Measurements from ENCODE around the gene COL4A4.

COL4A4 gene

GRCh38 chr2:227124811-227125210, 39.2 kb downstream of the COL4A4 start:
- Histone ChIP-seq H3K36me3 (ENCODE audit: control insufficient read depth, insufficient read depth, low read length) (no peaks in the 10 kb centered on the region), H3K9ac (no peak overlapping the region), H2AFZ (no peak overlapping the region), H3K27me3 (ENCODE audit: control insufficient read depth, insufficient read depth, low read length) (no peaks in the 10 kb centered on the region), H3K4me3 (ENCODE audit: low read depth, low read length) (no peak overlapping the region), H3K9me3 (ENCODE audit: control insufficient read depth, low read length) (no peaks in the 10 kb centered on the region), H3K27ac (no peak overlapping the region), H3K4me2 (ENCODE audit: low read length) (no peak overlapping the region), H3K4me1 (no peaks in the 10 kb centered on the region), H3K79me2 (no peaks in the 10 kb centered on the region)
- TF ChIP-seq CTCF (IDR thresholded peaks at IDR 0.05), result no peak

GRCh38 chr2:227123697-227124096, 40.3 kb downstream of the COL4A4 start:
- Histone ChIP-seq H3K4me3 (ENCODE audit: low read depth, low read length) (no peak overlapping the region), H3K4me2 (ENCODE audit: low read length) (no peak overlapping the region), H3K27ac (no peak overlapping the region), H2AFZ (no peak overlapping the region), H3K27me3 (ENCODE audit: control insufficient read depth, insufficient read depth, low read length) (no peaks in the 10 kb centered on the region), H3K4me1 (no peaks in the 10 kb centered on the region), H3K36me3 (ENCODE audit: control insufficient read depth, insufficient read depth, low read length) (no peaks in the 10 kb centered on the region), H3K9ac (no peak overlapping the region), H3K79me2 (no peaks in the 10 kb centered on the region), H3K9me3 (ENCODE audit: control insufficient read depth, low read length) (no peaks in the 10 kb centered on the region)
- TF ChIP-seq CTCF (IDR thresholded peaks at IDR 0.05), result no peak

GRCh38 chr2:227118353-227118752, 45.7 kb downstream of the COL4A4 start:
- no peak overlapping the region for H3K27ac ChIP-seq
- no peaks in the 10 kb centered on the region for H3K9me3 ChIP-seq (ENCODE audit: control insufficient read depth, low read length)
- no peaks in the 10 kb centered on the region for H3K27me3 ChIP-seq (ENCODE audit: control insufficient read depth, insufficient read depth, low read length)
- H3K9ac ChIP-seq, result no peak overlapping the region
- TF ChIP-seq CTCF (IDR thresholded peaks at IDR 0.05), result no peak
- H3K4me3 ChIP-seq (ENCODE audit: low read depth, low read length), result no peak overlapping the region
- no peaks in the 10 kb centered on the region for H3K4me1 ChIP-seq
- no peak overlapping the region for H3K4me2 ChIP-seq (ENCODE audit: low read length)
- no peaks in the 10 kb centered on the region for H3K79me2 ChIP-seq
- no peak overlapping the region for H2AFZ ChIP-seq
- no peaks in the 10 kb centered on the region for H3K36me3 ChIP-seq (ENCODE audit: control insufficient read depth, insufficient read depth, low read length)

- H3K4me3 ChIP-seq (ENCODE audit: low read depth, low read length), result no peak overlapping the region
- no peak overlapping the region for H2AFZ ChIP-seq
- H3K27me3 ChIP-seq (ENCODE audit: control insufficient read depth, insufficient read depth, low read length), result no peaks in the 10 kb centered on the region
- no peak overlapping the region for H3K9ac ChIP-seq
- no peaks in the 10 kb centered on the region for H3K36me3 ChIP-seq (ENCODE audit: control insufficient read depth, insufficient read depth, low read length)
- no peaks in the 10 kb centered on the region for H3K4me1 ChIP-seq
- no peak for TF ChIP-seq CTCF (IDR thresholded peaks at IDR 0.05)
- no peaks in the 10 kb centered on the region for H3K79me2 ChIP-seq
- H3K4me2 ChIP-seq (ENCODE audit: low read length), result no peak overlapping the region
- H3K27ac ChIP-seq, result no peak overlapping the region
- H3K9me3 ChIP-seq (ENCODE audit: control insufficient read depth, low read length), result no peaks in the 10 kb centered on the region
These were observed 46.2 kb downstream of the COL4A4 start for GRCh38 chr2:227117852-227118251.

- H2AFZ ChIP-seq, result no peak overlapping the region
- H3K79me2 ChIP-seq, result no peaks in the 10 kb centered on the region
- H3K27ac ChIP-seq, result no peak overlapping the region
- no peaks in the 10 kb centered on the region for H3K36me3 ChIP-seq (ENCODE audit: control insufficient read depth, insufficient read depth, low read length)
- no peaks in the 10 kb centered on the region for H3K27me3 ChIP-seq (ENCODE audit: control insufficient read depth, insufficient read depth, low read length)
- TF ChIP-seq CTCF (IDR thresholded peaks at IDR 0.05), result no peak
- no peaks in the 10 kb centered on the region for H3K4me1 ChIP-seq
- H3K9ac ChIP-seq, result no peak overlapping the region
- no peak overlapping the region for H3K4me2 ChIP-seq (ENCODE audit: low read length)
- H3K9me3 ChIP-seq (ENCODE audit: control insufficient read depth, low read length), result no peaks in the 10 kb centered on the region
- no peak overlapping the region for H3K4me3 ChIP-seq (ENCODE audit: low read depth, low read length)
These were observed 47.0 kb downstream of the COL4A4 start for GRCh38 chr2:227117027-227117426.

Data from parathyroid adenoma (tissue), 2 donors.